Mucosa of descending colon (tissue), 3 donors: Measurements from ENCODE around the gene SLC37A1. TPM values are rescaled to one million over a fixed set of nuclear protein-coding genes. Genes with fewer than 3 reads are reported as not detected.

Experiments used
- ATAC-seq: fragments of 200-7000 bp; cut with Tn5 transposase; one replicate; pipeline ENCODE4 v1.9.1; 2020; ENCODE audit warnings: mild to moderate bottlenecking, moderate library complexity
- DNase-seq, 3 donors: peaks; one replicate each; pipeline ENCODE4 v3.0.0-alpha.2; 2020
- H3K36me3 ChIP-seq: fragments of 200-600 bp; one replicate; pipeline ENCODE4 v1.8.0; 2021; ENCODE audit warnings: low read depth, mild to moderate bottlenecking
- H3K4me1 ChIP-seq: fragments of 200-600 bp; one replicate; pipeline ENCODE4 v1.8.0; 2021; ENCODE audit warnings: low read depth, mild to moderate bottlenecking
- H3K4me3 ChIP-seq: fragments of 200-600 bp; one replicate; pipeline ENCODE4 v1.8.0; 2021; ENCODE audit warnings: mild to moderate bottlenecking
- H3K9me3 ChIP-seq: fragments of 200-600 bp; one replicate; pipeline ENCODE4 v1.8.0; 2021; ENCODE audit warnings: mild to moderate bottlenecking
- intact Hi-C, 2 donors: fragments of 100-400 bp; cut with DNase I in 1 of 2; cut with micrococcal nuclease in 1 of 2; formaldehyde crosslinking; loops; one replicate each; pipeline versions ENCODE4 v1.11.0 to v1.11.1; 2022; cut with DNase I, micrococcal nuclease
- total RNA-seq, 3 donors: library from RNA; stranded (reverse); fragmentation: NEBNext Ultra II Directional in 2 of 3; extraction: Animal tissue kit (Norgen Biotek cat#: 25700) in 2 of 3; gene quantifications; one replicate each; pipeline versions ENCODE4 v1.2.1 to v1.2.4, GENCODE V29; 2021 to 2023
- TF ChIP-seq, protein P1 (sequence below): fragments of 200-600 bp; IDR thresholded peaks from one replicate; pipeline ENCODE4 v1.8.0; 2022; ENCODE audit warnings: antibody characterized with exemption, mild to moderate bottlenecking
- donor health status: DM: no; HTN: no; CAD: no; lungs with moderate emphysema.
- donor health status: DM: no; HTN: no; CAD: no.
- donor health status: DM: no; HTN: yes; CAD: no.

The SLC37A1 gene
- total RNA-seq, 3 donors from 2014 or later = 52.3 to 179 (median 92.3) TPM

- H3K36me3 ChIP-seq = no peaks in the 10 kb centered on the region
- no peaks in the 10 kb centered on the region for H3K4me1 ChIP-seq
- DNase-seq = peak in 2 of 3 donors; percentile 21 to 37
- H3K4me3 ChIP-seq = no peak overlapping the region
- intact Hi-C loops = no loop called here
- H3K9me3 ChIP-seq = no peaks in the 10 kb centered on the region
- TF ChIP-seq, protein P1, sequence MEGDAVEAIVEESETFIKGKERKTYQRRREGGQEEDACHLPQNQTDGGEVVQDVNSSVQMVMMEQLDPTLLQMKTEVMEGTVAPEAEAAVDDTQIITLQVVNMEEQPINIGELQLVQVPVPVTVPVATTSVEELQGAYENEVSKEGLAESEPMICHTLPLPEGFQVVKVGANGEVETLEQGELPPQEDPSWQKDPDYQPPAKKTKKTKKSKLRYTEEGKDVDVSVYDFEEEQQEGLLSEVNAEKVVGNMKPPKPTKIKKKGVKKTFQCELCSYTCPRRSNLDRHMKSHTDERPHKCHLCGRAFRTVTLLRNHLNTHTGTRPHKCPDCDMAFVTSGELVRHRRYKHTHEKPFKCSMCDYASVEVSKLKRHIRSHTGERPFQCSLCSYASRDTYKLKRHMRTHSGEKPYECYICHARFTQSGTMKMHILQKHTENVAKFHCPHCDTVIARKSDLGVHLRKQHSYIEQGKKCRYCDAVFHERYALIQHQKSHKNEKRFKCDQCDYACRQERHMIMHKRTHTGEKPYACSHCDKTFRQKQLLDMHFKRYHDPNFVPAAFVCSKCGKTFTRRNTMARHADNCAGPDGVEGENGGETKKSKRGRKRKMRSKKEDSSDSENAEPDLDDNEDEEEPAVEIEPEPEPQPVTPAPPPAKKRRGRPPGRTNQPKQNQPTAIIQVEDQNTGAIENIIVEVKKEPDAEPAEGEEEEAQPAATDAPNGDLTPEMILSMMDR = no peak
- ATAC-seq = no peak
Observed at GRCh38 chr21:42555756-42556438, 42.2 kb downstream of the SLC37A1 start.

GRCh38 chr21:42556476-42556875, 42.8 kb downstream of the SLC37A1 start:
- ATAC-seq (no peak), DNase-seq (peak in 1 of 3 donors; percentile 12)
- no peaks in the 10 kb centered on the region for H3K36me3 ChIP-seq
- H3K4me3 ChIP-seq = no peak overlapping the region
- no peaks in the 10 kb centered on the region for H3K9me3 ChIP-seq
- H3K4me1 ChIP-seq = no peaks in the 10 kb centered on the region
- intact Hi-C loops = no loop called here
- TF ChIP-seq, protein P1 = no peak

DNA sequence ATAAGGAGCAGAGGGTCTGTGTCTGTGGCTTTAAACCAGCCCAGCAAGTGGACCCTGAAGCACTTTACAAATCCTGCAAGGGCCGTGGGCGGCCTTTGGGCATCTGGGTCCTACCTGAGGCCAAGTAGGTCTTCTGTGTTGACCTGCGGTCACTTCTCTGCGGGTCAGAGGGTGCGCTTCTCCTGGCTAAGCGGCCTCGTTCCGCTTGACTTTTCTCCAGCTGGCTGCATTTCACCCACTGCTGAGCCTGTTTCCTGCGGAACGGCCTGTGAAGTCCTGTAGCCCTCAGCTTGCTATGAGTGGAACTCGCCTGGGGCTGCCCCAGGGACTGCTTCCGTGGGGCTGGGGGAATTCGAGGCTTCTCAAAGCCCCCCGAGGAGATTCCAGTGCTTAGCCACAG, 43.3 kb downstream of the SLC37A1 start:
- TF ChIP-seq, protein P1 = no peak
- Histone ChIP-seq H3K9me3 (no peaks in the 10 kb centered on the region), H3K36me3 (no peaks in the 10 kb centered on the region), H3K4me3 (no peak overlapping the region), H3K4me1 (no peaks in the 10 kb centered on the region)
- peak in 2 of 3 donors; percentile 24 to 38 for DNase-seq
- intact Hi-C loops = no loop called here
- no peak for ATAC-seq

DNA sequence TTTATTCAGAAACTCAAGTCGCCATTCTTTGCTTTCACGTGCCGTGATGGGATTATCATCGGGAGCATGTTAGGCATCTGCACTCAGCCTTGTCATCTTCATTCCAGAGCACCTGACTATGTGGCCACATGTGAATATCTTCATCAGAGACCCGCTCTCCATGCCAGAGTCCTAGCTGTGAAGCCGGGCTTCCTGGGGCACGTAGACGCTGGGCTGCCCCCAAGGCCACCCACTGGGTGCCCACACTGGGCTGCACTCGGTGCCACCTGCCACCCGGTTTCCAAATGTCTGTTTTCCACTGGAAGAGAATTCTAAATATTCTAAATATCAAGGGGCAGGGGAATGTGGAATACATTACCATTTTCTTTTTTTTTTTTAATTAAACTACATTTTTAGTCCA, 43.8 kb downstream of the SLC37A1 start:
- peak in 1 of 3 donors; percentile 6 for DNase-seq
- intact Hi-C loops = no loop called here
- Histone ChIP-seq H3K4me3 (no peak overlapping the region), H3K36me3 (no peaks in the 10 kb centered on the region), H3K4me1 (no peaks in the 10 kb centered on the region), H3K9me3 (no peaks in the 10 kb centered on the region)
- ATAC-seq = no peak
- TF ChIP-seq, protein P1 = no peak

DNA sequence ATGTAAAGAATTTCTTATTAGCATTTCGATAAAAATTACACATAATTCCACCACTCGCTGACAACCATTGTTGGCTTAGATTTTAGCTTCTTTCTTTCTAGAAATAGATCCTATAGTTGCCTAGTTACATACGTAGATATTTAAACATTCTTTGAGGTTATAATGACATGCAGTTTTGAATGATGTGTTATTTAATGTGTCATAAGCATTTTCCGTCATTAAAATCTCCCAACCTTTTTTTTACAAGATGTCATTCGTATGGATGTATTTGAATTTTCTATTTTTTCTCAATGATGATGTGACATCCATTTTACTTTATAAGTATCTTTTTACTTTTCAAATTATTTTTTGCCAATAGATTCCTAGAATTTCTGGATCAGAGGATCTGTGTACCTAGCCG, 44.7 kb downstream of the SLC37A1 start:
- TF ChIP-seq, protein P1 = no peak
- ATAC-seq (no peak), DNase-seq (no peak)
- H3K4me1 ChIP-seq = no peaks in the 10 kb centered on the region
- H3K36me3 ChIP-seq = no peaks in the 10 kb centered on the region
- no peak overlapping the region for H3K4me3 ChIP-seq
- intact Hi-C loops = no loop called here
- H3K9me3 ChIP-seq = no peaks in the 10 kb centered on the region
